Right renal cortex interstitium (tissue), 3 donors: ENCODE results near the gene SEZ6L. TPM values are rescaled to one million over a fixed set of nuclear protein-coding genes. Genes with fewer than 3 reads are reported as not detected.

Source experiments
- DNase-seq, 3 donors: peaks; one replicate each; pipeline ENCODE4 v3.0.0-alpha.2; 2013; ENCODE audit warnings: low read depth in 3 of 3, low spot score in 2 of 3
- polyA plus RNA-seq, 3 donors: library from polyadenylated mRNA; unstranded; fragments of 120-200 nt; gene quantifications; one replicate each; pipeline ENCODE4 v1.2.1, GENCODE V29; 2013; ENCODE audit not compliant: insufficient read length in 3 of 3

SEZ6L gene
- polyA plus RNA-seq, 3 donors: 0.15 to 0.27 (median 0.17) TPM

DNA sequence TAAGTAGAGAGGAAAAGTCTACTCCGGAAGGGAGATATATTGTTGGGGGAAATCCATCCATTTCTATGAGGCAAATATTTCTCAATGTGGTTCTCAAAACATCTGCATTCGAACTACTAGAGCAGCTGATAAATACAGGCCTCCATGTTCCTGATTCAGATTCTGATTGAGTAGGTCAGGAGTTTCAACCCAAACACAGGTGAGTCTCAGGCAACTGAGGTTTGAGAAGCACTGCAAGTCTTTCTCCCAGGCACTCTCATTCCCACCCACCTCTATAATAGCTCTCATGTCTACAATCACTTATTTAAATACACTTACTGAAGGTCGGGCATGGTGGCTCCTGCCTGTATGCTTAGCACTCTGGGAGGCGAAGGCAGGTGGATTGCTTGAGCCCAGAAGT, 245.1 kb downstream of the SEZ6L start:
- DNase-seq: no peak

- DNase-seq: no peak
Measured at GRCh38 chr22:26416256-26416655, 247.0 kb downstream of the SEZ6L start.

GRCh38 chr22:26416670-26417276, 247.5 kb downstream of the SEZ6L start:
- DNase-seq: no peak

GRCh38 chr22:26417406-26417805, 248.1 kb downstream of the SEZ6L start:
- no peak for DNase-seq

DNA sequence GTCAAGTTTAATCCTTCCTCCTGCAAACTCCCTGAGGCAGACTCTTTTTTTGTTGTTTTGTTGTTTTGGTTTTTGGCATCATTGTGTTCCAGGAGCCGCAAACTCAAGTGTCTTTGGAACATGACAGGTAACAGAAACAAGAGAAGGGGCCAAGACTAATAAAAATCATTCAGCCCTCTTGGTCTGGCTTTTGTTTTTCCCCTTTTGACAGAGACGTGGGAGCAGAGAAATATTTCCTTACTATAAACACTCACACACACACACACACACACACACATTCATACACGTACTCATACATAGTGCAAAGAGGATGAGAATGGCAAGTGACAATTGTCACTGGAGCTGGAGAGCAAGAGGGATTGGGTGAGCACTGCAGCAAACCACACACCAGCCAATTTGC, 249.4 kb downstream of the SEZ6L start:
- no peak for DNase-seq

- no peak for DNase-seq
Measured at GRCh38 chr22:26426924-26427323, 257.7 kb downstream of the SEZ6L start.

GRCh38 chr22:26428515-26429457, 259.5 kb downstream of the SEZ6L start, which contains the start of gene ASPHD2:
Gene ASPHD2, plus strand, starts transcription at chr22:26429260. Its CDS starts 4,356 bp downstream, at chr22:26433616.
- peak in 2 of 3 donors; percentile 33 for DNase-seq

- no peak for DNase-seq
Measured at GRCh38 chr22:26429458-26430286, 260.4 kb downstream of the SEZ6L start.

DNA sequence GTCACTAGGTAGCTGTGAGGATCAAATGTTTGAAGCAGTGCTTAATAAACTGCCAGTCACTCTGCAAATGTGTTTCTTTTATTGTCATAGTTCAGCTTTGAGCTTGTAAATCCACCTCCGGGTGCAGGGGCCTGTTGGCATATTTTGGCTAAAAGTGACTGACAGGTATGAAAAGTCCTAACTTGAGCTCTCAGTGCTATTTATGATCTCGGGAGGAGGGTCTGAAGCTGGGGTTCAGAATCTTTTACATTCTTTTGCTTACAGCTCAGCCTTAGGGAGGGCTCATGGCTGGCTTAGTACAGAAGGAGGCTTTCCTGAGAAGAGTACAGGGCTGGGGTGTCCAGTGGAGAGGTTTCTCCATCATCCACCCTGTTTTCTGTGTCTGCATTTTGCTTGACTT, 261.3 kb downstream of the SEZ6L start:
- no peak for DNase-seq

DNA sequence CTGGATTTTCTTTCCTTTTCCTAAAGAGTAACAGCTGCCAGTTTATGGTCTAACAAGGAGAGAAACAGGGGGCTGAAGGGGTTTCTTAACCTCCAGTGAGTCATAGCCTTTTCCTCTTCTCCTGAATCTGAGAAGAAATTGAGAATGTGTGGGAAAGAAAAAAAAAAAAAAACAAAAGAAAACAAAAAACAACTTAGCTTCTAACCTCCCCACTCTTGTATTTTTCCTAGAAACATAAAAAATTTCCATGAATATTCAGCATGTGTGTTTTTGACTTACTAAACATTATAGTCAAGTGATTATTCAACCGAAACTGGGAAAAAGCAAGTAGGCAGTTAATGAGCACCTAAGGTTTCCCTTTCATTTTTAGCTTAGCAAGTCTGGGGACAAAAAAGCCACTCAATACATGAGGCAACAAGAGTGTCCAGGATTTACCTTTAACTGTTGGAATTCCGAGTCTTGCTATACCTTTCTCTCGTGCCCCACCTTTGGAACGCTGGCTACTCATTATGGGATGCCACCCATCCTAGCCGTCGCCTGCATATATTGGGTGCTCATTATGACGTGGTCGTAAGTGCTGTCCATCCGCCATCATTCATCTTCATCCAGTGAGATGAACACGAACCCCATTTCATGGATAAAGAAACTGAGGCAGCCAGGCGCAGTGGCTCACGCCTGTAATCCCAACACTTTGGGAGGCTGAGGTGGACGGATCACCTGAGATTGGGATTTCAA, 262.2 kb downstream of the SEZ6L start:
- no peak for DNase-seq

GRCh38 chr22:26432619-26433311, 263.5 kb downstream of the SEZ6L start:
- DNase-seq: no peak
